Testis (tissue), 5 donors: ENCODE results near the gene KRTAP22-2. TPM values are rescaled to one million over a fixed set of nuclear protein-coding genes. Genes with fewer than 3 reads are reported as not detected.

ENCODE experiments used
- DNase-seq: peaks from one replicate; pipeline ENCODE4 v3.0.0-alpha.2; 2019
- H3K27ac ChIP-seq, 2 donors: fragments of 200-600 bp; sonication (generic); one replicate each; pipeline ENCODE4 v1.5.1; 2019
- H3K27me3 ChIP-seq: fragments of 200-600 bp; sonication (generic); one replicate; pipeline ENCODE4 v1.5.1; 2019
- H3K36me3 ChIP-seq: fragments of 200-600 bp; sonication (generic); one replicate; pipeline ENCODE4 v1.5.1; 2017; ENCODE audit warnings: low read depth; ENCODE audit errors: missing control alignments
- H3K4me1 ChIP-seq: fragments of 200-600 bp; sonication (generic); one replicate; pipeline ENCODE4 v1.5.1; 2019
- H3K4me3 ChIP-seq, 2 donors: fragments of 200-600 bp; sonication (generic); one replicate each; pipeline ENCODE4 v1.5.1; 2017 to 2019
- H3K9me3 ChIP-seq: fragments of 200-600 bp; sonication (generic); one replicate; pipeline ENCODE4 v1.5.1; 2017
- CTCF ChIP-seq, 3 experiments: fragments of 450-650 bp in 2 of 3; fragments of 200-600 bp in 1 of 3; sonication (generic) in 1 of 3; IDR thresholded peaks; one replicate each; pipeline ENCODE4 v1.5.1; 2016 to 2019; ENCODE audit warnings: antibody characterized with exemption in 3 of 3, mild to moderate bottlenecking in 2 of 3, moderate library complexity in 1 of 3
- POLR2A ChIP-seq: fragments of 450-650 bp; IDR thresholded peaks from one replicate; pipeline ENCODE4 v1.6.1; 2017; ENCODE audit warnings: antibody characterized with exemption, mild to moderate bottlenecking, moderate library complexity
- WGBS, 2 donors: methylation state at CpG; one replicate each; pipeline ENCODE4 v1.1.5; 2018; 5-methylcytosine and 5-hydroxymethylcytosine counted together
- intact Hi-C: fragments of 100-400 bp; cut with DNase I; formaldehyde crosslinking; loops from one replicate; pipeline ENCODE4 v1.15.1; 2023; ENCODE audit warnings: low total_unique reads
- long read RNA-seq, 2 donors: transcript quantifications; one replicate each; lab custom pipeline, GENCODE V29; 2026
- polyA plus RNA-seq: library from polyadenylated mRNA; stranded (reverse); fragments of 350-450 nt; fragmentation: Illumina TruSeq; extraction: RNeasy Lipid Tissue Mini Kit (QIAGEN cat#74804); gene quantifications from one replicate; pipeline ENCODE4 v1.2.3, GENCODE V29; 2014; ENCODE audit warnings: low read depth, low replicate concordance; ENCODE audit not compliant: insufficient read depth
- total RNA-seq, 2 donors: library from RNA; depleted of rRNA; stranded (reverse); fragments of >200 nt; gene quantifications; one replicate each; pipeline ENCODE4 v1.2.3, GENCODE V29; 2016

KRTAP22-2 gene
- total RNA-seq (not detected), polyA plus RNA-seq (not detected)
- long read RNA-seq, donor 1 = 0 reads
- long read RNA-seq, donor 2 = 0 reads

GRCh38 chr21:30590297-30590696 is at the start of gene KRTAP22-2:
Gene KRTAP22-2, minus strand, starts transcription at chr21:30590397.
- Histone ChIP-seq H3K27me3 (no peaks in the 10 kb centered on the region), H3K27ac (no peak within 1 kb of the TSS), H3K36me3 (no peaks in the 10 kb centered on the region), H3K4me3 (no peak within 1 kb of the TSS), H3K9me3 (no peaks in the 10 kb centered on the region), H3K4me1 (no peaks in the 10 kb centered on the region)
- no peak for DNase-seq
- intact Hi-C loops = no loop called here
- no peak for TF ChIP-seq POLR2A
- TF ChIP-seq CTCF (IDR thresholded peaks at IDR 0.05) = no peak

GRCh38 chr21:30638686-30639085 is 48.5 kb upstream of the KRTAP22-2 start:
- intact Hi-C loops = no loop called here
- TF ChIP-seq POLR2A (no peak), CTCF (IDR thresholded peaks at IDR 0.05) (no peak)
- Histone ChIP-seq H3K9me3 (no peaks in the 10 kb centered on the region), H3K4me1 (no peaks in the 10 kb centered on the region), H3K4me3 (no peak overlapping the region), H3K27ac (no peak overlapping the region), H3K27me3 (no peaks in the 10 kb centered on the region), H3K36me3 (no peaks in the 10 kb centered on the region)
- 87 to 92% methylated on average over 3 of the region's 3 CpGs for WGBS, 2 donors
- DNase-seq = no peak

- no peaks in the 10 kb centered on the region for H3K4me1 ChIP-seq
- TF ChIP-seq POLR2A (no peak), CTCF (IDR thresholded peaks at IDR 0.05) (no peak)
- no peaks in the 10 kb centered on the region for H3K27me3 ChIP-seq
- DNase-seq = no peak
- H3K36me3 ChIP-seq = no peaks in the 10 kb centered on the region
- WGBS, 2 donors = 85 to 100% methylated on average over 1 of the region's 1 CpG
- no peak within 1 kb of the TSS for H3K4me3 ChIP-seq
- H3K9me3 ChIP-seq = no peaks in the 10 kb centered on the region
- intact Hi-C loops = no loop called here
- no peak within 1 kb of the TSS for H3K27ac ChIP-seq
Measured at GRCh38 chr21:30634906-30635305, 44.7 kb upstream of the KRTAP22-2 start, which contains the start of gene KRTAP20-2. Gene KRTAP20-2, plus strand, starts transcription at chr21:30635206. Its CDS starts 58 bp downstream, at chr21:30635264.

GRCh38 chr21:30629200-30629599 is 39.0 kb upstream of the KRTAP22-2 start:
- Histone ChIP-seq H3K4me3 (no peak overlapping the region), H3K27ac (no peak overlapping the region), H3K9me3 (no peaks in the 10 kb centered on the region), H3K4me1 (no peaks in the 10 kb centered on the region), H3K27me3 (no peaks in the 10 kb centered on the region), H3K36me3 (no peaks in the 10 kb centered on the region)
- no peak for DNase-seq
- intact Hi-C loops = no loop called here
- TF ChIP-seq CTCF (IDR thresholded peaks at IDR 0.05) = no peak
- no peak for TF ChIP-seq POLR2A
- 63 to 75% methylated on average over 1 of the region's 1 CpG for WGBS, 2 donors

- no peak overlapping the region for H3K4me3 ChIP-seq
- no peak for TF ChIP-seq CTCF (IDR thresholded peaks at IDR 0.05)
- TF ChIP-seq POLR2A = no peak
- H3K27me3 ChIP-seq = no peaks in the 10 kb centered on the region
- intact Hi-C loops = no loop called here
- DNase-seq = no peak
- 70 to 89% methylated on average over 4 of the region's 4 CpGs for WGBS, 2 donors
- no peaks in the 10 kb centered on the region for H3K9me3 ChIP-seq
- H3K36me3 ChIP-seq = no peaks in the 10 kb centered on the region
- no peak overlapping the region for H3K27ac ChIP-seq
- no peaks in the 10 kb centered on the region for H3K4me1 ChIP-seq
Measured at GRCh38 chr21:30628109-30628508, 37.9 kb upstream of the KRTAP22-2 start.
